PC-3 (cell line): ENCODE results near the gene KCNQ2. TPM values are rescaled to one million over a fixed set of nuclear protein-coding genes. Genes with fewer than 3 reads are reported as not detected.

ENCODE experiments used
- ATAC-seq: fragments of 200-7000 bp; cut with Tn5 transposase; 2 replicates; pipeline ENCODE4 v1.9.1; 2020; ENCODE audit warnings: mild to moderate bottlenecking, moderate library complexity
- BruUV-seq: library from RNA; stranded (reverse); fragments of 400-500 nt; replicated peaks from 2 replicates; lab custom pipeline; 2021; lab: Mats Ljungman, UMichigan
- CTCF ChIA-PET: fragments of 300-600 bp; sonication (Branson Sonifier 250); formaldehyde crosslinking; loops from one replicate; lab custom pipeline; 2022; ENCODE audit warnings: antibody characterized with exemption; lab: Charles Lee
- POLR2A ChIA-PET: fragments of 300-600 bp; sonication (Branson Sonifier 250); formaldehyde crosslinking; loops from one replicate; lab custom pipeline; 2022; ENCODE audit warnings: antibody characterized with exemption; ENCODE audit not compliant: unreplicated experiment; lab: Charles Lee
- DNase-seq: peaks from one replicate; pipeline ENCODE4 v3.0.0-alpha.2; 2015
- H2AFZ ChIP-seq: fragments of 300-600 bp; sonication (generic); 2 replicates; pipeline ENCODE4 v1.6.0; 2016; ENCODE audit warnings: antibody characterized with exemption, low read length
- H3F3A ChIP-seq: fragments of 300-600 bp; sonication (generic); one replicate; pipeline ENCODE4 v1.6.0; 2017; ENCODE audit warnings: antibody characterized with exemption, low read length, control low read depth, mild to moderate bottlenecking; ENCODE audit not compliant: unreplicated experiment
- H3K27ac ChIP-seq: fragments of 300-600 bp; sonication (generic); 2 replicates; pipeline ENCODE4 v1.5.1; 2016; ENCODE audit warnings: mild to moderate bottlenecking, low read length
- H3K27me3 ChIP-seq: fragments of 300-600 bp; sonication (generic); 2 replicates; pipeline ENCODE4 v1.6.1; 2016; ENCODE audit warnings: low read length, mixed read lengths
- H3K36me3 ChIP-seq: fragments of 300-600 bp; sonication (generic); 2 replicates; pipeline ENCODE4 v1.6.1; 2016; ENCODE audit warnings: low read depth, mixed run types, low read length, mixed read lengths
- H3K4me1 ChIP-seq: fragments of 300-600 bp; sonication (generic); 2 replicates; pipeline ENCODE4 v1.5.1; 2016; ENCODE audit warnings: low read length; ENCODE audit not compliant: insufficient read depth
- H3K4me2 ChIP-seq: fragments of 300-600 bp; sonication (generic); 2 replicates; pipeline ENCODE4 v1.6.0; 2016; ENCODE audit warnings: low read length
- H3K4me3 ChIP-seq: fragments of 300-600 bp; sonication (generic); 2 replicates; pipeline ENCODE4 v1.5.1; 2016; ENCODE audit warnings: mild to moderate bottlenecking, low read length, mixed read lengths
- H3K79me2 ChIP-seq: fragments of 300-600 bp; sonication (generic); 2 replicates; pipeline ENCODE4 v1.6.1; 2017; ENCODE audit warnings: low read length, mixed read lengths
- H3K9ac ChIP-seq: fragments of 300-600 bp; sonication (generic); 2 replicates; pipeline ENCODE4 v1.6.0; 2016; ENCODE audit warnings: mild to moderate bottlenecking, low read length
- H3K9me2 ChIP-seq: fragments of 300-600 bp; sonication (generic); replicated peaks from 2 replicates; pipeline ENCODE4 v1.6.1; 2016; ENCODE audit warnings: mixed run types, low read length, mixed read lengths
- H3K9me3 ChIP-seq: fragments of 300-600 bp; sonication (generic); 2 replicates; pipeline ENCODE4 v1.6.1; 2016; ENCODE audit warnings: low read length, mixed read lengths
- H4K20me1 ChIP-seq: fragments of 300-600 bp; sonication (generic); 2 replicates; pipeline ENCODE4 v1.6.1; 2016; ENCODE audit warnings: low read length, mixed read lengths
- EZH2 ChIP-seq: fragments of 300-600 bp; sonication (generic); IDR thresholded peaks from one replicate; pipeline ENCODE4 v1.6.1; 2017; ENCODE audit warnings: antibody characterized with exemption, mild to moderate bottlenecking, low read length; ENCODE audit not compliant: unreplicated experiment
- EZH2phosphoT487 ChIP-seq: fragments of 300-600 bp; sonication (generic); IDR thresholded peaks from 2 replicates; pipeline ENCODE4 v1.6.1; 2018; ENCODE audit warnings: mild to moderate bottlenecking, antibody characterized with exemption, low read length, borderline replicate concordance
- intact Hi-C: fragments of 100-400 bp; cut with micrococcal nuclease; formaldehyde crosslinking; loops from 2 replicates; pipeline ENCODE4 v1.9.0; 2023
- total RNA-seq: library from RNA; depleted of rRNA; stranded (reverse); fragments of >200 nt; gene quantifications from 2 replicates; pipeline ENCODE4 v1.2.3, GENCODE V29; 2014
- TF ChIP-seq, protein P1 (sequence below): fragments of 300-600 bp; sonication (generic); conservative IDR thresholded peaks from 2 replicates; pipeline ENCODE4 v1.5.1; 2017; ENCODE audit warnings: antibody characterized with exemption, low read depth, mild to moderate bottlenecking, low read length

Gene KCNQ2
- total RNA-seq, 1 experiment from 2014 or later, result not detected

GRCh38 chr20:63365601-63366389 lies 106.7 kb downstream of the KCNQ2 start:
- TF ChIP-seq EZH2, result no peak
- TF ChIP-seq, protein P1, sequence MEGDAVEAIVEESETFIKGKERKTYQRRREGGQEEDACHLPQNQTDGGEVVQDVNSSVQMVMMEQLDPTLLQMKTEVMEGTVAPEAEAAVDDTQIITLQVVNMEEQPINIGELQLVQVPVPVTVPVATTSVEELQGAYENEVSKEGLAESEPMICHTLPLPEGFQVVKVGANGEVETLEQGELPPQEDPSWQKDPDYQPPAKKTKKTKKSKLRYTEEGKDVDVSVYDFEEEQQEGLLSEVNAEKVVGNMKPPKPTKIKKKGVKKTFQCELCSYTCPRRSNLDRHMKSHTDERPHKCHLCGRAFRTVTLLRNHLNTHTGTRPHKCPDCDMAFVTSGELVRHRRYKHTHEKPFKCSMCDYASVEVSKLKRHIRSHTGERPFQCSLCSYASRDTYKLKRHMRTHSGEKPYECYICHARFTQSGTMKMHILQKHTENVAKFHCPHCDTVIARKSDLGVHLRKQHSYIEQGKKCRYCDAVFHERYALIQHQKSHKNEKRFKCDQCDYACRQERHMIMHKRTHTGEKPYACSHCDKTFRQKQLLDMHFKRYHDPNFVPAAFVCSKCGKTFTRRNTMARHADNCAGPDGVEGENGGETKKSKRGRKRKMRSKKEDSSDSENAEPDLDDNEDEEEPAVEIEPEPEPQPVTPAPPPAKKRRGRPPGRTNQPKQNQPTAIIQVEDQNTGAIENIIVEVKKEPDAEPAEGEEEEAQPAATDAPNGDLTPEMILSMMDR, result no peak
- no peak for TF ChIP-seq EZH2phosphoT487
- H3K4me1 ChIP-seq, result no peaks in the 10 kb centered on the region
- H4K20me1 ChIP-seq, result no peaks in the 10 kb centered on the region
- H3K36me3 ChIP-seq, result no peaks in the 10 kb centered on the region
- ATAC-seq (no peak), DNase-seq (no peak)
- H3F3A ChIP-seq, result no peaks in the 10 kb centered on the region
- no peak overlapping the region for H2AFZ ChIP-seq
- no peak overlapping the region for H3K9ac ChIP-seq
- no peak overlapping the region for H3K4me2 ChIP-seq
- no peaks in the 10 kb centered on the region for H3K79me2 ChIP-seq
- H3K9me3 ChIP-seq, result no peaks in the 10 kb centered on the region
- POLR2A ChIA-PET, result no interaction called here
- H3K9me2 ChIP-seq, result no peaks in the 10 kb centered on the region
- no TSS peak for BruUV-seq
- CTCF ChIA-PET, result no interaction called here
- H3K4me3 ChIP-seq, result no peak overlapping the region
- intact Hi-C loops, result no loop called here
- peaks cover 5% of the 10 kb centered on the region for H3K27me3 ChIP-seq
- no peak overlapping the region for H3K27ac ChIP-seq

DNA sequence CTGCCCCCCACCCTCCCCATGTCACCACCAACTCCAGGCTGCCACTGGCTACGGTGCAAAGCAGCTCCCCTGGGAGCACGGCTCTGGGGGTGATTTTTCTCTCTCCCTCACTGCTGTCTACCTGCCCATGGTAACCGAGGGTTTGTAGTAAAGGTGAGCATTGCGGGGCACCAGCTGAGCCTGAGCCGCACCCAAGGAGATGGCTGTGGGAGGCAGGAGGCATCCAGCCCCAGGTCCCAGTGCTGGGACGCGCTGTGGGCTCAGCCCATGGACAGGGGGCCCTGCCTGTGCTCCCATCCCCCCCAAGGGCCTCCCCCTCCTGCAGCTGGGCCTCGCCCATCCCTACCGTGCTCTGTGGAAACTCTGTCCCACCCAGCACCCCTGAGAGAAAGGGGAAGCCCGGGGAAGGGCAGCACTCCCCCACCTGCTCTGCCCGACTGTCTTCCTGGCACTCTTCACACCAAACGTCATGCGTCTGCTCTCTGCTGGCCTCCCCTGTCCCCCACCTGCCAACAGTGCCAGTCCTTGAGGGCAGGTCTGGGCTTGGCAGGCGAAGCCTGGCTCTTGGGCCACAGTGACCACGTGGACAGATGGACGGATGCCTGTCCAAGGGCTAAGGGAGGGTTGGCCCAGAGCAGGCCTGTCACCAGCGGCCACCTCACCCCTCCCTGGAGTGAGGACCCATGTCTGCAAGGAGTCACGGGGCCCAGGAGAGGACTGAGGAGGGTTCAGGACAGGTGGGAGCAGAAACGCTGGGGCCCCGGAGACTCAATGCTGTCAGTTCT lies 107.5 kb downstream of the KCNQ2 start:
- POLR2A ChIA-PET, result no interaction called here
- Histone ChIP-seq H3K4me2 (no peak overlapping the region), H3K36me3 (no peaks in the 10 kb centered on the region), H3K4me3 (no peak overlapping the region), H3K27ac (no peak overlapping the region), H3K9me2 (no peaks in the 10 kb centered on the region), H3K79me2 (no peaks in the 10 kb centered on the region), H3F3A (no peaks in the 10 kb centered on the region), H3K4me1 (no peaks in the 10 kb centered on the region), H2AFZ (no peak overlapping the region), H3K27me3 (0 out of 2 replicates have a peak, but pooled peaks cover 4% of the 10 kb centered on the region), H3K9me3 (no peaks in the 10 kb centered on the region), H3K9ac (no peak overlapping the region), H4K20me1 (no peaks in the 10 kb centered on the region)
- ATAC-seq, result no peak
- intact Hi-C loops, result no loop called here
- CTCF ChIA-PET, result no interaction called here
- no TSS peak for BruUV-seq
- no peak for DNase-seq
- TF ChIP-seq, protein P1, result no peak
- TF ChIP-seq EZH2, result no peak
- TF ChIP-seq EZH2phosphoT487, result no peak
